Measurements from ENCODE around the gene CEP170B.

CEP170B gene

GRCh38 chr14:104866451-104867370 is 1.6 kb downstream of the CEP170B start:
- in situ Hi-C loops (cut with MboI; ENCODE audit: low sequenced_read_pairs): no loop called here

GRCh38 chr14:104867371-104868059 is 2.4 kb downstream of the CEP170B start:
- in situ Hi-C loops (cut with MboI; ENCODE audit: low sequenced_read_pairs): no loop called here

- in situ Hi-C loops (cut with MboI; ENCODE audit: low sequenced_read_pairs): no loop called here
These were observed 3.1 kb downstream of the CEP170B start for GRCh38 chr14:104868060-104868740.

GRCh38 chr14:104868811-104869572 is 3.9 kb downstream of the CEP170B start:
- in situ Hi-C loops (cut with MboI; ENCODE audit: low sequenced_read_pairs): no loop called here

GRCh38 chr14:104869669-104870367 is 4.8 kb downstream of the CEP170B start:
- in situ Hi-C loops (cut with MboI; ENCODE audit: low sequenced_read_pairs): no loop called here

- in situ Hi-C loops (cut with MboI; ENCODE audit: low sequenced_read_pairs): no loop called here
These were observed 5.5 kb downstream of the CEP170B start for GRCh38 chr14:104870368-104871144.

GRCh38 chr14:104871145-104871655 is 6.1 kb downstream of the CEP170B start:
- in situ Hi-C loops (cut with MboI; ENCODE audit: low sequenced_read_pairs): no loop called here

- in situ Hi-C loops (cut with MboI; ENCODE audit: low sequenced_read_pairs): no loop called here
These were observed 6.8 kb downstream of the CEP170B start for GRCh38 chr14:104871656-104872468.

- in situ Hi-C loops (cut with MboI; ENCODE audit: low sequenced_read_pairs): no loop called here
These were observed 7.6 kb downstream of the CEP170B start for GRCh38 chr14:104872469-104873341.

GRCh38 chr14:104873380-104874055 is 8.4 kb downstream of the CEP170B start:
- in situ Hi-C loops (cut with MboI; ENCODE audit: low sequenced_read_pairs): no loop called here

GRCh38 chr14:104874110-104874531 is 9.1 kb downstream of the CEP170B start:
- in situ Hi-C loops (cut with MboI; ENCODE audit: low sequenced_read_pairs): no loop called here

- in situ Hi-C loops (cut with MboI; ENCODE audit: low sequenced_read_pairs): no loop called here
These were observed 9.7 kb downstream of the CEP170B start for GRCh38 chr14:104874571-104875411.

- in situ Hi-C loops (cut with MboI; ENCODE audit: low sequenced_read_pairs): no loop called here
These were observed 10.3 kb downstream of the CEP170B start for GRCh38 chr14:104875412-104875751.

- in situ Hi-C loops (cut with MboI; ENCODE audit: low sequenced_read_pairs): no loop called here
These were observed 10.7 kb downstream of the CEP170B start for GRCh38 chr14:104875811-104876210.

- in situ Hi-C loops (cut with MboI; ENCODE audit: low sequenced_read_pairs): no loop called here
These were observed 11.2 kb downstream of the CEP170B start for GRCh38 chr14:104876251-104876699.

Data from hTERT RPE-1 (cell line).